ENCODE measurements around the gene EXOSC3. TPM values are rescaled to one million over a fixed set of nuclear protein-coding genes. Genes with fewer than 3 reads are reported as not detected.

The EXOSC3 gene
- total and polyA plus RNA-seq, 11 donors, result 9.6 to 24.0 (median 14.0) TPM

DNA sequence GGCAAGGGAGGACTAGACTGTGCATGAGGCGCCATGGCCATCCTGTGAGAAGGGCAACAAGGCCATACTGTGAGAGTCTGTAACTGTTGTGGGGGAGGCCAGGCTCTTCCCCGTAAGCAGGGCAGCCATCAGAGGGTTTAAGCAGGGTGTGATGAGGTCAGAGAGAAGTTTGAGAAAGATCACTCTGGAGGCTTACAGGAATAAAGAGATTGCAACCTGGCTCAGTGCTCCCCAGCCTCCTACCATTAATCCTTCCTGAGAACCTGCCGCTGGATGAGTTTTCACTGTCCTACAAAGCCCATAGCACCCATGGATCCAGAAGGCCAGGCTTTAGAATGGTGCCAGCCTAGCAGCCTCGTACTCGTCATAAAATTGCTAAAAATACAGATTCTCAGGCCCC lies 45.6 kb downstream of the EXOSC3 start:
- WGBS, 4 donors, result 82 to 92% (median 89%) methylated on average over 5 of the region's 5 CpGs
- DNase-seq (no peak), ATAC-seq (no peak)
- Histone ChIP-seq H3K36me3 (no peaks in the 10 kb centered on the region), H3K27ac (no peak overlapping the region), H3K9me3 (no peaks in the 10 kb centered on the region), H3K27me3 (no peaks in the 10 kb centered on the region), H3K4me1 (no peaks in the 10 kb centered on the region), H3K4me3 (no peak overlapping the region)
- TF ChIP-seq POLR2A (IDR thresholded peaks at IDR 0.05), result no peak
- TF ChIP-seq, protein P1, sequence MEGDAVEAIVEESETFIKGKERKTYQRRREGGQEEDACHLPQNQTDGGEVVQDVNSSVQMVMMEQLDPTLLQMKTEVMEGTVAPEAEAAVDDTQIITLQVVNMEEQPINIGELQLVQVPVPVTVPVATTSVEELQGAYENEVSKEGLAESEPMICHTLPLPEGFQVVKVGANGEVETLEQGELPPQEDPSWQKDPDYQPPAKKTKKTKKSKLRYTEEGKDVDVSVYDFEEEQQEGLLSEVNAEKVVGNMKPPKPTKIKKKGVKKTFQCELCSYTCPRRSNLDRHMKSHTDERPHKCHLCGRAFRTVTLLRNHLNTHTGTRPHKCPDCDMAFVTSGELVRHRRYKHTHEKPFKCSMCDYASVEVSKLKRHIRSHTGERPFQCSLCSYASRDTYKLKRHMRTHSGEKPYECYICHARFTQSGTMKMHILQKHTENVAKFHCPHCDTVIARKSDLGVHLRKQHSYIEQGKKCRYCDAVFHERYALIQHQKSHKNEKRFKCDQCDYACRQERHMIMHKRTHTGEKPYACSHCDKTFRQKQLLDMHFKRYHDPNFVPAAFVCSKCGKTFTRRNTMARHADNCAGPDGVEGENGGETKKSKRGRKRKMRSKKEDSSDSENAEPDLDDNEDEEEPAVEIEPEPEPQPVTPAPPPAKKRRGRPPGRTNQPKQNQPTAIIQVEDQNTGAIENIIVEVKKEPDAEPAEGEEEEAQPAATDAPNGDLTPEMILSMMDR (IDR thresholded peaks at IDR 0.05), result no peak
- intact Hi-C loops (cut with DNase I), result no loop called here

DNA sequence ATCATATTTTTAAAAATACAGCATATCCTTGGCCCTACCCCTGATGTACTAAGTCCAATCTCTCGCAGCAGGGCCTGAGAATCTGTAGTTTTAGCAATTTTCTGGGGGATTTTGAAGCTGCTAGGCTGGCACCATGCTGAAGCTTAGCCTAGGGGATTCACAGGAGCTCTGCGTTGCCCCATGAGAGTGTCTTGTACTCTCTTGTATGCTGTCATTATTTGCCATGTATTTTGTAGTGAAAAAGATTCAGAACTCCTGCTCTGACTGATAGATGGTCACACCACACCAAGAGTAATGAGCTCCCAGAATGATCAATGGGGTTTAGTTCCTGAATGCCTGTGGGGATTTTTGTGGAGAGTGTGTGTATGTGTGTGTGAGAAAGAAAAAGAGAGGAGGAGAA lies 51.9 kb downstream of the EXOSC3 start:
- no peak for TF ChIP-seq POLR2A (IDR thresholded peaks at IDR 0.05)
- TF ChIP-seq, protein P1 (IDR thresholded peaks at IDR 0.05), result no peak
- peaks cover 0 to 5% (median 0%) of the 10 kb centered on the region in 9 donors for H3K27me3 ChIP-seq
- no peak for DNase-seq
- no peaks in the 10 kb centered on the region for H3K4me1 ChIP-seq
- intact Hi-C loops (cut with DNase I), result no loop called here
- no peak for ATAC-seq
- WGBS, 4 donors, result 36 to 84% (median 78%) methylated on average over 2 of the region's 2 CpGs
- no peaks in the 10 kb centered on the region for H3K36me3 ChIP-seq
- H3K9me3 ChIP-seq, result no peaks in the 10 kb centered on the region
- no peak overlapping the region for H3K4me3 ChIP-seq
- H3K27ac ChIP-seq, result no peak overlapping the region

DNA sequence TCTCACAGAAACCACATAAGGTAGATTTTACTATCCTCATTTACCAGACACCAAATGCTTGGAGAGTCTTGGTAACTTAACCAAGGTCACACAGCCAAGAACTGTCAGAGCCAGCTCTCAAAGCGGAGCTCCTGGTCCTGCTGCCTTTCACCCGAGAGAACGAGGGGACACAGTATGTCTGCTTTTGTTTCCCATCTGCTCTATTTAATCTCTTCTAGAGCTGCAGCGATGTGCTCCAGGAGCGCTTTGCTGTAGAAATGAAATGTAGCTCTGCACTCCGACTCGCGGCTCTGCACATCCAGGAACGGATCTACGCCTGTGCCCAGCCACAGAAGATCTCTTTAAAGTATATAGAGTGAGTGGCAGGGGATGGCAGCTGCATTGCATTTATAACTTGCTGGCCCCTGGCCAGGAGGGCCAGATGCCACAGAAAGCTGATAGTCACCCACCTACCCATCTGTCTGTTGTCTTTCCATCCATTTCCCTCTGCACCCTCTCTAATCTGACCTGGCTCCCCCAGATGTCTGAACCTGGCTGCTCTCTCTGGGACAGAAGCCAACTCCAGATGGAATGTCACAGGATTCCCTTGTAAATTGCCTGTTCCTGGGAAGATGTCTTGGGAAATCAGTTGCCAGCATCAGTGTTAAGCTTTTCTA lies 52.6 kb downstream of the EXOSC3 start:
- no peak overlapping the region for H3K4me3 ChIP-seq
- H3K9me3 ChIP-seq, result no peaks in the 10 kb centered on the region
- H3K4me1 ChIP-seq, result no peaks in the 10 kb centered on the region
- H3K27me3 ChIP-seq, result peaks cover 0 to 8% (median 0%) of the 10 kb centered on the region in 9 donors
- no peak overlapping the region for H3K27ac ChIP-seq
- WGBS, 4 donors, result 57 to 77% (median 62%) methylated on average over 10 of the region's 10 CpGs
- DNase-seq, result no peak
- H3K36me3 ChIP-seq, result no peaks in the 10 kb centered on the region
- intact Hi-C loops (cut with DNase I), result no loop called here
- no peak for ATAC-seq
- TF ChIP-seq POLR2A (IDR thresholded peaks at IDR 0.05), result no peak
- TF ChIP-seq, protein P1 (IDR thresholded peaks at IDR 0.05), result no peak

GRCh38 chr9:37730839-37731238 lies 54.0 kb downstream of the EXOSC3 start:
- TF ChIP-seq POLR2A (IDR thresholded peaks at IDR 0.05), result no peak
- TF ChIP-seq, protein P1 (IDR thresholded peaks at IDR 0.05), result no peak
- Histone ChIP-seq H3K9me3 (no peaks in the 10 kb centered on the region), H3K4me1 (no peaks in the 10 kb centered on the region), H3K27ac (no peak overlapping the region), H3K27me3 (peaks cover 0 to 10% (median 0%) of the 10 kb centered on the region in 9 donors), H3K4me3 (no peak overlapping the region), H3K36me3 (no peaks in the 10 kb centered on the region)
- ATAC-seq, result no peak
- intact Hi-C loops (cut with DNase I), result no loop called here
- DNase-seq, result no peak
- 53 to 68% (median 56%) methylated on average over 5 of the region's 5 CpGs for WGBS, 4 donors

All from heart left ventricle (tissue), 16 donors.